Hematopoietic multipotent progenitor cell treated with erythropoietin and hydrocortisone succinate and interleukin-3 and kit ligand, for 4 days (in vitro differentiated cells): ENCODE data around the gene PRSS57.

Source experiments
- DNase-seq: peaks from one replicate; pipeline ENCODE4 v3.0.0-alpha.2; 2015

PRSS57 gene

DNA sequence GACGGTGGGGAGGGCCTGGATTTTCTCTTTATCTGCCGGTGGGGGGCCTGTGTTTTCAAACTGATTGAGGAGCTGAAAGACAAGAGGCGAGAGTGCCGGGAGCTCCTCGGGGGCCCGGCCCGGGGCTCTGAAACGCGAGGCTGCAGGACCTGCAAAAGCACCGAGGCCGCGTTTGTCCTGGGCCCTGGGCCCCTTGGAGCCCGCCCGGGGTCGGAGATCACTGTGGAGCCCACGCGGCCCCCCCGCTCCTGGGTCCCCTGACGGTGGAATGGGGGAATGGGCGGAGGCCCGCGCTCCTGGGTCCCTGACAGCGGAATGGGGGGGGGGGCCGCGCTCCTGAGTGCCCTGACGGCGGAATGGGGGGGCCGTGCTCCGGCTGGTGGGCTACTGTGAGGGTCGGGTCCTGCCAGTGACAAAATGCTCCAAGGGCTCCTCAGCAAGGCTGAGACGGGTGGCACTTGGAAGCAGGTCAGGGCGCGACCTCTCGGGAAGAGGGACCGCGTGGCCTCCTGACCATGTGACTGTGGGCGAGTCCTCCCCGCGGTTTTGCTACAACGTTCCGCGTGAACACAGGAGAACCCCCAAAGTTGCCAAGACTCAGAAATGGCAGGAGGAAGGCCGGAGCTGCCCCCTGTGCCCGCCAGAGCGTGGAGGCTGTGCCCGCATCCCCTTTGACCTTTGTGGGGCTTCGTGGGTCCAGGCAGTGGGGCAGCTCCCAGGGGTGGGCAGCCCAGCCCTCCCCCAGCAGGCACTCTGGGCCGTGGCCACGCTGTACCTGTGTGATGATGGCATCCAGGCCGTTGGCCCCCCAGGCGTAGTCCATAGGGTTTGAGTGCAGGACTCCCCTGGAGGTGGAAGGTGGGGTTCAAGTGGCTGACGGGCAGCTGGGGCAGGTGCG, 46.1 kb downstream of the PRSS57 start:
- no peak for DNase-seq

DNA sequence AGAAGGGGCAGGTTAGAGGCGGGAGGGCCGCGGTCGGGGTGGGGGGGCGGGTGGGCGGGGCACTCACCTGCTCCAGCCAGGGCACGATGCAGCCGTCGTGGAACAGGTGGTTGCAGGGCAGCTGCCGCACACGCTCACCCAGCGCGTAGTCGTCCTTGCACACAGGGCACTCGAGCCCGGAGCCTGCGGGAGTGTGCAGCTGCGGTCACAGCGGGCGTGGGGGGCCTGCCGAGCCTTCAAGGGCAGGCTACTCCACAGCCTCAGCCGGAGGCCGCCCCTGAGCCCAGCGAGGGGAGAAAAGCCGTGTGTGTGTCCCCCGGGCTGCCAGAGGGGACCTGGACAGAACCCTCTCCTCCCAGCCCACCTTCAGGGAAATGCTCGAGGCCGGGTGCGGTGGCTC, 46.9 kb downstream of the PRSS57 start:
- no peak for DNase-seq

DNA sequence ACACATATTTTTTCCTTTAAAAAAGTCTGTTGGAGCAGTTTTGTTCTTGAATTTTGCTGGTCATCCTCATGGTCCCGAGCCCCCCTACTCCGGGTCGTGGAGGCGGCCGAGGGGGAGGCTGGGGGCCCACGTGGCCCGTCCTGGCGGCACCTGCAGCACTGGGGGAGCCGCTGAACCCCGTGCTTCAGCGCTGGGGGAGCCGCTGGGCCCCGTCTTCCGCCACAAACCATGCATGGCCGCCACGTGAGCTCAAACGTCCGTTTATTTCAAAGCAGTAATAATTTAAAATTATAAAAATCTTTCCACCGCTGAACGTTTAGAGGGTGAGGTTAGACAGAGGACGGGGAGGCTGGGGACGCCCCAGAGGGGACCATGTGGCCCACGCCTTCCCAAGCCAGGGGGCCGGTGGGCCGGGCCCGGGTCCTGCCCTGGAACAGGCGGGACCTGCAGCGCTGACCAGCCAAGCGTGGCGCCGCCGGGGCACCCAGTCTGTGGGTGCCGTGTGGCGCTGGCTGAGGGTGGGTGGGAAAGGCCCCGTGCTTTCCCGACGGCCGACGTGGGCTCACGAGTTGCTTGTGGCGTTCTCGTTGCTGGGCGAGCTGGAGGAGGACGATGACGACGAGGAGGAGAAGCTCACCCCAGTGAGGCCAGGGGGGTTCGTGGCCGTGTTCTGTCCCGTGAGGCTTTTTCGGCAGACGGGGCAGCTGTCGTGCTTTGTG, 47.5 kb downstream of the PRSS57 start:
- DNase-seq, result no peak

DNA sequence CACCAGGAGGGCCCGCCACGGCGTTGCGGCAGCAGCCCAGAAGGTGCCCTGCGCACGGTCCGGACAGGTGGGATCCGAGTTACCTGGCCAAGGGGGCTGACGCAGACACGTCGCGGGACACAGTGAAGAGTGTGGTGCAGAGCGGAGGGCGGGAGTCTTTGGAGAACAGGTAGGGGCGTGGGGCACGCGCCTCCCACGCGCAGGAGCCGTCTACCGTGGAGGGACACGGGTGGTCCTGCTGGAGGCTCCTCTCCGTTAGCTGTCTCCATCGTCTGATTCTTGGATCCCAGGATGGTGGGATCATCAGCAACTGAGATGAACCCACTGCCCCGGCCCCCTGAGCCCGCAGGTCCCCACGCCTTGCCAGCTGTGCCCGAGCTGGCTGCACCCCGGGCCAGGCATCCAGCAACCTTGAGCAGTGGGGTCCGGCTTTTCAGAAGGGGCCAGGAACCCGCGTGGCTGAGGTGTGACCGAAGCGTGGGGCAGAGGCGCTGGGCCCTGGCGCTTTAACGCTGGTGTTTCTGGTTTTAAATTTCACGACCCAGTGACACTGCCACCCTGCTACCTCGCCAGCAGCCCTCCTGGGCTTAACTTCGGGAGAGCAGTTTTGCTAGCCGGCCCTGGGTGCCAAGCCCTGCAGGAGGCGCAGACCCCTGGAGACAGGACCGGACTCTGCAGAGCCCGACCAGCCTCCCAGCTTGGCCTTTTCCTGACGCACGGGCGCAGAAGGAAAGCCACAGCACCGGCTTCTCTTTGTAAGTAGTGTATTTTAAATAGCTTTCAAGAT, 48.3 kb downstream of the PRSS57 start:
- DNase-seq, result no peak

GRCh38 chr19:645912-646778, 49.1 kb downstream of the PRSS57 start:
- DNase-seq, result no peak

GRCh38 chr19:644789-645188, 50.5 kb downstream of the PRSS57 start:
- DNase-seq, result no peak

DNA sequence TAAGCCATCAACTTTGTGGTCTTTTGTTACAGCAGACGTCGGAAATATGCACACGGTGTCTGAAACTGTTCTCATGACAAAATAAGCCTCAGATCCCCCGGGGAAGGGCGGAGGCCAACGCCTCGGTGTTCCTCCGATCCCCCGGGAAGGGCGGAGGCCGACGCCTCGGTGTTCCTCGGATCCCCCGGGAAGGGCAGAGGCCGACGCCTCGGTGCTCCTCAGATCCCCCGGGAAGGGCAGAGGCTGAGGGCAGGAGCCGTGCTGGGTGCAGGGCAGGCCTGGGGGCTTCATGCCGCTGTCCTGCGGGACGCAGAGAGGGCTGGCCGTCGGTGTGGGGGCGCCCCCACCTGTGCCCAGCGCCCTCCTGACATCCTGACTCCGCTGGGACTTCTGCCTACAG, 50.9 kb downstream of the PRSS57 start:
- DNase-seq, result no peak

DNA sequence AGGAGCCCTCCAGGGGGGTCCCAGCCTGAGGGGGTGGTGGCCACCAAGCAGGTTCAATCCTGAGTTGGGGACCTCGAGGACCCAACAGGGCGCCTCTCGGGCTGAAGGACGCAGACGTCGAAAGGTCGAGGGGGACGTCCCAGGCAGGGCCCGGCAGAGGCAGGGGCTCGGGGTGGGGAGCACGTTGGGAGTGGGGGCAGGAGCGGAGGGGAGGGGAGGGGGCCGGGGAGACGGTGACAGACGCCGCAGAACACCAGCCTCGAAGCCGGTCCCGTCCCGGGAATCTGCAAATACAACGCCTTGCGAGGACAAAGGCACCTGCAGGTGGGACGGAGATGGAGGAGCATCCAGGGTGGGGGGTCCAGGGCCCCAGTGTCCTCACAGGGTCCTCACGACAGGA, 51.5 kb downstream of the PRSS57 start:
- DNase-seq, result no peak

GRCh38 chr19:642767-643727, 52.2 kb downstream of the PRSS57 start:
- DNase-seq, result no peak

DNA sequence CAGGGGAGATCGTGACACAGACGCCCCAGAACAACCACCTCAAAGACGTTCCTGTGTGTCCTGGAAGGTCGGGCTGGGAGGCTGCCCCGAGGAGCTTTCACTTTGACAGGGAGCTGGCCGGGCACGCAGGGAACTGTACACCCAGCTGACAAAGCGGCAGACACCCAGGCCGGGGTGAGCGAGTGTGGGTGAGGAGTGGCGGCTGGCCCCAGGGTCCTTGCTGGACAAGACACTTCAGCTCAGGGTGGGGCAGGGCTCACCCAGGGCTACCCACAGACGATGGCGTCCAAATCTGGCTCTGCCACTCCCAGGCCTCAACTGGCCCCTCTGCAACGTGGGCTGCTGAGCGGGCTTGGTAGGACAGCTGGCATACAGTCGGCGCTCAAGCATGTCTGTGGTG, 53.5 kb downstream of the PRSS57 start:
- no peak for DNase-seq

GRCh38 chr19:640606-641189, 54.6 kb downstream of the PRSS57 start:
- DNase-seq, result no peak

DNA sequence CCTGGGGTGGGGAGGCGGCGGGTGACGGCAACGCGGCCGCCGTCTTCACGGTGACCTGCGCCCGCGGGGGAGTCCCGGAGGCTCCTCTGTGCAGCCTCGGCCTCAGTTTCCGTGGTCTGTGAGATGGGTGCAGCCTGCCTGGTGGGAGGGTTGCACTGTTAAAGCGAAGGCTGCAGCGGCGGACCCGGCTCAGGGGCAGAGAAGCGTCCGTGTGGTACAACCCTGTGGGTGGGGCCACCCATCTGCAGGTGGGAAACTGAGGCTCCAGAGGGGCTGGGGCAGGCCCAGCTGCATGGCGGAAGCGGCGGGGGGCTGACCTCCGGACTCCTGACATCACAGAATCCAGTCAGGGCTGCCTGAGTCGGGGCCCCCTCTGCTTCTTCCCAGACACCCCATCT, 55.1 kb downstream of the PRSS57 start:
- no peak for DNase-seq

- peak; percentile 96 for DNase-seq
Observed at GRCh38 chr19:639253-640160, 55.7 kb downstream of the PRSS57 start, which contains the start of gene FGF22. FGF22 (plus strand) TSS chr19:639879; CDS start chr19:639926, 47 bp downstream.

- DNase-seq, result no peak
Observed at GRCh38 chr19:638906-639252, 56.4 kb downstream of the PRSS57 start.
